Ishikawa (cell line): ENCODE measurements around the gene NOG.

Source experiments
- CEBPB ChIP-seq: IDR thresholded peaks from 2 replicates; pipeline ENCODE4 v1.6.1; 2012
- CREB1 ChIP-seq: IDR thresholded peaks from 2 replicates; pipeline ENCODE4 v1.6.1; 2012; ENCODE audit warnings: low read depth
- EGR1 ChIP-seq: IDR thresholded peaks from 2 replicates; pipeline ENCODE4 v1.6.1; 2012
- EP300 ChIP-seq: IDR thresholded peaks from 2 replicates; pipeline ENCODE4 v1.6.1; 2012; ENCODE audit warnings: borderline replicate concordance
- FOXM1 ChIP-seq: IDR thresholded peaks from 2 replicates; pipeline ENCODE4 v1.6.1; 2012; ENCODE audit warnings: low read depth, borderline replicate concordance
- NFIC ChIP-seq: IDR thresholded peaks from 2 replicates; pipeline ENCODE4 v1.6.1; 2012
- RAD21 ChIP-seq: IDR thresholded peaks from 2 replicates; pipeline ENCODE4 v1.6.1; 2012; ENCODE audit warnings: low read depth
- REST ChIP-seq: IDR thresholded peaks from 2 replicates; pipeline ENCODE4 v1.6.1; 2012; ENCODE audit warnings: low read depth, mild to moderate bottlenecking
- TAF1 ChIP-seq: IDR thresholded peaks from 2 replicates; pipeline ENCODE4 v1.6.1; 2012; ENCODE audit warnings: low read depth, mild to moderate bottlenecking
- TCF12 ChIP-seq: IDR thresholded peaks from 2 replicates; pipeline ENCODE4 v1.6.1; 2012; ENCODE audit warnings: low read depth
- TEAD4 ChIP-seq: IDR thresholded peaks from 2 replicates; pipeline ENCODE4 v1.6.1; 2012
- USF1 ChIP-seq: IDR thresholded peaks from 2 replicates; pipeline ENCODE4 v1.6.1; 2012
- YY1 ChIP-seq: IDR thresholded peaks from 2 replicates; pipeline ENCODE4 v1.6.1; 2012; ENCODE audit warnings: low read depth
- ZBTB7A ChIP-seq: IDR thresholded peaks from 2 replicates; pipeline ENCODE4 v1.6.1; 2012; ENCODE audit warnings: low read depth
- TF ChIP-seq, protein P1 (sequence below): IDR thresholded peaks from 2 replicates; pipeline ENCODE4 v1.6.1; 2012

NOG gene

DNA sequence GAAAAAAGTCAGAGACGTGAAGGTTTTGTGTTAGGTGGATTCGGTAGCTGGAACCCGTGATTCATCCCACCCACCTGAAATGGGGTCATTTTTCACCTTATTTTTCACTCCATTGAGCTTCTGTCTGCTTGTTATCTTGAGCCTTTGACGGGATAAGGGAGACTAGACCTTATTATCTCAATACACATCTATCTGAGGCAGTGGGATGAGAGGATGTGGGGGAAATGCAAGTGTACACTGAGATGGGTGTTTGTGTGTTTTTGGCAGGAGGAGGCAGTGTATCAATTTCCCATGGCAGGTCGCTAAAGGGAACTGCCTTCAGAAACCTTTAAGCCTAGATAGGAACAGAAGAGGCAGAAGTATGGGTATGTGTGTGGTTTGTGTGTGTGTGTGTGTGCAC is 6.2 kb upstream of the NOG start:
- TF ChIP-seq YY1 (no peak), USF1 (no peak), RAD21 (no peak), TEAD4 (no peak), CREB1 (no peak), NFIC (no peak), TCF12 (no peak), EGR1 (no peak), CEBPB (no peak), REST (no peak), FOXM1 (no peak), TAF1 (no peak), ZBTB7A (no peak), EP300 (no peak)
- TF ChIP-seq, protein P1, sequence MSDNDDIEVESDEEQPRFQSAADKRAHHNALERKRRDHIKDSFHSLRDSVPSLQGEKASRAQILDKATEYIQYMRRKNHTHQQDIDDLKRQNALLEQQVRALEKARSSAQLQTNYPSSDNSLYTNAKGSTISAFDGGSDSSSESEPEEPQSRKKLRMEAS = no peak

DNA sequence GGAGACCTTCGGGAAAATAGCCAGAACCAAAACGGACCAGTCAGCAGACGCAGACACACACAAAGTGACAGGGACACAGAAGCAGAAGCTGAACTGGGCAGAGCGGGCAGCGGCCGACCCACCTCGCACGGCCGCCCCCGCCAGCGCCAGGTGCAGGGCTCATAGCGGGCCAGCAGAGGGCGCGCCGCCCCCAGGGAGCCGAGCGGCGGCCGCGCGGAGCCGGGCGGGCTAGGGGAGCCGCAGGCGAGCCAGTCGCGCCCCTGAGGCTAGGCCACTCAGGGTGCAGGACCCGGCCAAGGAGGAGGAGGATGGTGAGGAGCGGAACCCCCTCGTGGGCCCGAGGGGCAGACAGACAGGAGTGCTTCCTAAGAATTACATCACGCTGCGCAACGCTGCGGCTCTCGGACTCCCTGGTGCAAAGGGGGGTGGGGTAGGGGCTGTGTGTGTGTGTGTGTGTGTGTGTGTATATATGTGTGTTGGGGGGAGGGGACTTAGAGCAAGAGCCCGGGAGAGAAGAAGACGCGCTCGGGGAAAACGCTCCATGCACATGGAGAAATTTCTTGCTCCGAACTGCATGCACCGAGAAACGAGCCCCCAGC is 913 bp upstream of the NOG start:
- no peak for TF ChIP-seq NFIC
- peak; percentile 75; the same call in 1 of the 2 replicates for TF ChIP-seq RAD21
- no peak for TF ChIP-seq USF1
- TF ChIP-seq, protein P1 = no peak
- TF ChIP-seq TEAD4 = no peak
- no peak for TF ChIP-seq REST
- no peak for TF ChIP-seq CEBPB
- TF ChIP-seq EGR1 = 0 out of 2 replicates have a peak, but pooled peaks have one; percentile 51
- TF ChIP-seq ZBTB7A = peak; percentile 8; the same call in 1 of the 2 replicates
- TF ChIP-seq FOXM1 = no peak
- TF ChIP-seq EP300 = no peak

GRCh38 chr17:56593086-56593645 is 333 bp upstream of the NOG start:
- TF ChIP-seq EP300 = no peak
- no peak for TF ChIP-seq EGR1
- TF ChIP-seq CREB1 = no peak
- TF ChIP-seq TEAD4 = no peak
- no peak for TF ChIP-seq TCF12
- TF ChIP-seq USF1 = no peak
- TF ChIP-seq ZBTB7A = no peak

- TF ChIP-seq NFIC (no peak), TEAD4 (no peak), CREB1 (no peak), REST (no peak), YY1 (no peak), FOXM1 (no peak), TAF1 (no peak), RAD21 (no peak), ZBTB7A (no peak), EGR1 (no peak), CEBPB (no peak), TCF12 (no peak), EP300 (no peak), USF1 (no peak)
- TF ChIP-seq, protein P1 = no peak
Measured at GRCh38 chr17:56594320-56595107, 1.0 kb downstream of the NOG start.
